Left renal pelvis (tissue), 4 donors: ENCODE measurements around the gene OR4X2. TPM values are rescaled to one million over a fixed set of nuclear protein-coding genes. Genes with fewer than 3 reads are reported as not detected.
"Not testable (repeated sequence)": the region's sequence is repeated elsewhere in the genome, so short reads cannot be mapped to it uniquely, and the experiment has no call there.

Source experiments
- DNase-seq, 4 donors: peaks; one replicate each; pipeline ENCODE4 v3.0.0-alpha.2; 2013; ENCODE audit warnings: low read depth in 4 of 4, low spot score in 3 of 4
- polyA plus RNA-seq, 4 donors: library from polyadenylated mRNA; unstranded; fragments of 120-200 nt; gene quantifications; one replicate each; pipeline ENCODE4 v1.2.1, GENCODE V29; 2013; ENCODE audit not compliant: insufficient read length in 4 of 4

The OR4X2 gene
- polyA plus RNA-seq, result not detected

DNA sequence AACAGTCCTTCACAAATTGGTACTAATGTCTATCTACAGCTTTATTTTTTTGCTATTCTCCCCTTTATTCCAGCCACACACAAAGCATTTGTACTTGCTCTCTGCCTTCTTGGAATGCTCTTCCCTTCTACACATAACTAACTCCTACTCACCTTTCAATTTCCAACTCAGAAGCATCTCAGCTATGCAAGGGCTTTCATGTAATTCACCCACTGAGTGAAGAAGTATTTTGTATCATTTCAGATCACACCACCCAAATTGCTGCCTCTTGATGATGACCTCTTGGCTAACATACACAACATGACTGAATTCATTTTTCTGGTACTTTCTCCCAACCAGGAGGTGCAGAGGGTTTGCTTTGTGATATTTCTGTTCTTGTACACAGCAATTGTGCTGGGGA is at the start of gene OR4X2:
Gene OR4X2 (plus strand): TSS at position 301 of the 400 bp plus-strand sequence. CDS start 0 bp downstream, at position 301.
- no peak for DNase-seq

GRCh38 chr11:48207881-48208280 is 37.0 kb upstream of the OR4X2 start:
- no peak for DNase-seq

DNA sequence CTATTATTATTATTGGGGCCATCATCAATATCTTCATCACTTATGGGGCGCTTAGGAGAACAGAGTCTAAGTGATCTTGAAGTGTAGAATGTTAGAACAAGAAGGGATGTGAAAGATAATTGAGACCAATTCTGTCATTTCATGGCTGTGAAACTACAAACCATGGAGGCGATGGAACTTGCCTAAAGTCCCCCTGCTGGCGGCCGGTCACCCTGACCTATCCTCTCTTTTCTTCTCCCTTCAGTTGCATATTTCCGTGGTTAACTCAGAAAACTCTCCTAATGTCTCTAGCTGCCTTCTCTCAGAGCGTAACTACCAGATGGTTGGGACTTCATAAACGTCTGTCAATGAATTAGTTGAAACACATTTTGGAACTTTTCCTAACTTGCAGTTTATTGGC is 34.9 kb upstream of the OR4X2 start:
- no peak for DNase-seq

- no peak for DNase-seq
Measured at GRCh38 chr11:48216510-48216909, 28.4 kb upstream of the OR4X2 start, which contains the start of gene OR4B1. Gene OR4B1 (plus strand): TSS chr11:48216810. CDS start chr11:48216810, 0 bp downstream.

DNA sequence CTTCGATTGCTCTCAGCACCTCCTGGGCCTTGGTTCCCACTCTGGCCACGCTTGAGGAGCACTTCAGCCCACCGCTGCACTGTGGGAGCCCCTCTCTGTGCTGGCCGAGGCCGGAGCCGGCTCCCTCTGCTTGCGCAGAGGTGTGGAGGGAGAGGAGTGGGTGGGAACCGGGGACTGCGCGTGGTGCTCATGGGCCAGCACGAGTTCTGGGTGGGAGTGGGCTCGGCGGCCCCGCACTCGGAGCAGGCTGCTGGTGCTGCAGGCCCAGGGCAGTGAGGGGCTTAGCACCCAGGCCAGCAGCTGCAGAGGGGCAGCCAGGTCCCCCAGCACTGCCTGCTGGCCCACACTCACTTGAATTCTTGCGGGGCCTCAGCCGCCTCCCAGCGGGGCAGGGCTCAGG is 16.1 kb upstream of the OR4X2 start:
- DNase-seq, result no peak

DNA sequence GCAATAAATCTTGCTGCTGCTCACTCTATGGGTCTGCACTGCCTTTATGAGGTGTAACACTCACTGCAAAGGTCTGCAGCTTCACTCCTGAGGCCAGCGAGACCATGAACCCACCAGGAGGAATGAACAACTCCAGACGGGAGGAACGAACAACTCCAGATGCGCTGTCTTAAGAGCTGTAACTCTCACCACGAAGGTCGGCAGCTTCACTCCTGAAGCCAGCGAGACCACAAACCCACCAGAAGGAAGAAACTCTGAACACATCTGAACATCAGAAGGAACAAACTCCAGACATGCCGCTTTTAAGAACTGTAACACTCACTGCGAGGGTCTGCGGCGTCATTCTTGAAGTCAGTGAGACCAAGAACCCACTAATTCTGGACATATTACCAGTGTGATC is 14.8 kb upstream of the OR4X2 start:
- not testable (repeated sequence) for DNase-seq

DNA sequence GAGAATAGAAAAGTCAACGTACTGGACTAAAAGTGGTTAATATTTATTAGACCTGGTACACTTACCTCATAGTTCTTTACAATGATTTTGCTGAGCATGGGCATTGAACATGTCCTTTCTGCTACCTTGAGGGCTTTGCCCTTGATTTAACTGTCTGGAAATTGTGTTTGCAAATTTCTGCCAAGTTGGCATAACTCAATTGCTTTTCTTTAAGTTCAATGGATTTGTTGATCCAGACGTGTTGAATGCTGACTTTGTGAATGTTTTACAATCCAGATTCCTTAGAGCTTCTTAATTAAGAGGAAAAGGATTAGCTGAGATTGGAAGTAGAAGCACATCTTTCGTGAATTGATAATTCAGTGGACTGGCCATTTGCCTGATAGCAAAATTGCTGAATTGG is 7.2 kb upstream of the OR4X2 start:
- DNase-seq, result no peak

GRCh38 chr11:48242501-48242900 is 2.4 kb upstream of the OR4X2 start:
- DNase-seq, result no peak

- DNase-seq, result no peak
Measured at GRCh38 chr11:48248902-48249301, 4.0 kb downstream of the OR4X2 start.

- DNase-seq, result no peak
Measured at GRCh38 chr11:48261600-48261999, 16.7 kb downstream of the OR4X2 start.

GRCh38 chr11:48263423-48263911 is 18.6 kb downstream of the OR4X2 start, which contains the start of gene OR4X1:
Gene OR4X1 (plus strand): TSS chr11:48263861. CDS start chr11:48263861, 0 bp downstream.
- DNase-seq, result no peak

- DNase-seq, result no peak
Measured at GRCh38 chr11:48270621-48271020, 25.7 kb downstream of the OR4X2 start.

DNA sequence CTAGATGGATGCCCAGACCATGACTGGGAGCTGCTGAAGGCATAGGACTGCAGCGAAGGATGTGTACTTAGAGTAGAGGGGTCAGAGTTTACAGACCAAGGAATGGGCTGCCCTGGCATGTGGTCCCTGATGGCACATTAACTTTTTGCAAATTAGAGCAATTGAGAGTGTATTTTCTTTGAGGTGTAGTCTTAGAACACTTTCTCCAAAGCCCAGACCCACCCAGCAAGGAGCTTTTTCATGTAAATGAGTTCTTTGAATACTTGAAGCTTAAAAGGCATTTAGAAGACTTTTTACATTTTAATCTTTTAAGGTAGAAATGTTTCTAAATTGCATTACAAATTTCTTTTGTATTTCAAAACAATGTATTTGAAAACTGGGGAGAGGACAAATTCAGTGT is 27.7 kb downstream of the OR4X2 start:
- no peak for DNase-seq

Other genes with a start within 250 kb of the OR4X2 start
- not detected for gene OR4B1, start 28.3 kb upstream of the OR4X2 start, polyA plus RNA-seq
- gene OR4X1, start 18.8 kb downstream of the OR4X2 start, polyA plus RNA-seq, result not detected
- gene OR4S1, start 61.1 kb downstream of the OR4X2 start, polyA plus RNA-seq, result not detected
- not detected for gene OR4C3, start 79.8 kb downstream of the OR4X2 start, polyA plus RNA-seq
- gene OR4C5, start 121.4 kb downstream of the OR4X2 start, polyA plus RNA-seq, result not detected
- not detected for gene OR4A47, start 243.7 kb downstream of the OR4X2 start, polyA plus RNA-seq